HepG2 (cell line): ENCODE data around the gene NF2. TPM values are rescaled to one million over a fixed set of nuclear protein-coding genes. Genes with fewer than 3 reads are reported as not detected.

Experiments
- DMAP1 ChIP-seq: IDR thresholded peaks from 2 replicates; pipeline ENCODE4 v1.6.1; 2016
- KDM5A ChIP-seq: fragments of 200-600 bp; sonication (generic); IDR thresholded peaks from 2 replicates; pipeline ENCODE4 v1.7.0; 2018; ENCODE audit warnings: antibody characterized with exemption, mild to moderate bottlenecking, low read length, borderline replicate concordance
- ONECUT2 ChIP-seq: sonication (generic); formaldehyde crosslinking; IDR thresholded peaks from 2 replicates; pipeline ENCODE4 v1.4.0; 2020; ENCODE audit warnings: missing genetic modification reagents
- XBP1 ChIP-seq: sonication (generic); formaldehyde crosslinking; IDR thresholded peaks from 2 replicates; pipeline ENCODE4 v1.5.0; 2020; ENCODE audit warnings: missing genetic modification reagents
- ZMYM4 ChIP-seq: sonication (generic); formaldehyde crosslinking; IDR thresholded peaks from 2 replicates; pipeline ENCODE4 v1.8.1; 2023; ENCODE audit warnings: mild to moderate bottlenecking, missing genetic modification reagents
- ZNF878 ChIP-seq: sonication (generic); formaldehyde crosslinking; IDR thresholded peaks from 2 replicates; pipeline ENCODE4 v1.8.1; 2023; ENCODE audit warnings: mild to moderate bottlenecking, missing genetic modification reagents, moderate library complexity
- polyA plus RNA-seq, 8 experiments: library from polyadenylated mRNA; depleted of rRNA in 3 of 8; stranded (reverse) in 7 of 8; unstranded in 1 of 8; fragments of >200 nt; fragmentation: Illumina TruSeq in 4 of 8; extraction: Trizol in 4 of 8; gene quantifications; 2 replicates each; pipeline versions ENCODE4 v1.2.1 to v1.2.3, GENCODE V29; 2011 to 2016; ENCODE audit warnings: low read depth in 4 of 8, missing spikeins in 1 of 8, mixed read lengths in 1 of 8; ENCODE audit not compliant: insufficient read depth in 1 of 8
- total RNA-seq, 5 experiments: library from RNA; depleted of rRNA; stranded (reverse); fragments of >200 nt; fragmentation: Illumina TruSeq; extraction: Trizol; gene quantifications; 2 replicates each; pipeline ENCODE4 v1.2.3, GENCODE V29; 2016; ENCODE audit warnings: low read depth in 1 of 5
- TF ChIP-seq, protein P1 (sequence below), 2 experiments: fragments of 450-650 bp in 1 of 2; sonication (generic) in 1 of 2; formaldehyde crosslinking in 1 of 2; IDR thresholded peaks; 2 replicates each; pipeline versions ENCODE4 v1.6.1 to v1.8.0; 2016 to 2022; ENCODE audit warnings: antibody characterized with exemption in 1 of 2, mild to moderate bottlenecking in 1 of 2, missing genetic modification reagents in 1 of 2
- TF ChIP-seq, protein P2 (sequence below): sonication (generic); formaldehyde crosslinking; IDR thresholded peaks from 2 replicates; pipeline ENCODE4 v1.4.0; 2020; ENCODE audit warnings: missing genetic modification reagents
- TF ChIP-seq, protein P3 (sequence below), 2 experiments: sonication (generic) in 1 of 2; formaldehyde crosslinking in 1 of 2; IDR thresholded peaks; 2 replicates each; pipeline versions ENCODE4 v1.6.1 to v1.9.0; 2014 to 2022; ENCODE audit warnings: antibody characterized with exemption in 1 of 2, borderline replicate concordance in 1 of 2, inconsistent platforms in 1 of 2, low read depth in 1 of 2, missing genetic modification reagents in 1 of 2

Gene NF2
- total and polyA plus RNA-seq, 2 of the 13 experiments (the other 11 are each of a cell fraction or from before 2014, with no cell fraction given): 9.3 to 33.3 TPM

DNA sequence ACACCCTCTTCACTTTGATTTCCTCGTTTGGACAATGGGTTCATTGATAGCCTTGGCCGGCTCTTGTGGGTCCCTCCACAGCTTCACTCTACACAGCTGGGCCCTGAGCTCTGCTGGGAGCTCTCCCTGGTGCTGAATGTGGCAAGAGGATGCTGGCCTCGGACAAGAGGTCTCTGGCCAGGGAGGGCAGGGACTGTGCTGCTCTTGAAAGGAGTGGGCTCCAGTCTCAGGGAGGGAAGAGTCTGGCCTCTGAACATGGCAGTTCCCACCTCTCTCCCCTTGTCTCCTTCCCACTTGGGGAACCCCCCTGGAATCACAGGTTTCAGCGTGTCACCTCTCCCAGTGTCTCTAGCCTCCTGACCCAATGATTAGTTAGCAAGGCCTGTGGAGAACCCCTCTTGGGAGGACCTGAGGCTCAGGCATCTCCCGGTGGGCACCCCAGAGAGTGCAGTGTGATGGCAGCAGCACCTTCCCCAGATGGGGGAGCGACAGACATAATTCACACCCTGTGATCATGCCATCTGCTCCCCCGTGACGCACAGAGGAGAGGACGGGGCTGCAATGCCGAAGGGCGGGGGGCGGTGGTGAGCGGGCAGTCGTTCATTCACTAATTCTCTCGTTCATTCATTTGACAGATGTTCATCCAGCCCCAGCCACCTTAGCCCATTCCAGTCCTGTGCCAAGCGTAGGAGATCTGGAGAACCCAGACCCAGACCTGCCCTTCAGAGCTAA is 113.5 kb downstream of the NF2 start (continued):
- TF ChIP-seq, protein P1, sequence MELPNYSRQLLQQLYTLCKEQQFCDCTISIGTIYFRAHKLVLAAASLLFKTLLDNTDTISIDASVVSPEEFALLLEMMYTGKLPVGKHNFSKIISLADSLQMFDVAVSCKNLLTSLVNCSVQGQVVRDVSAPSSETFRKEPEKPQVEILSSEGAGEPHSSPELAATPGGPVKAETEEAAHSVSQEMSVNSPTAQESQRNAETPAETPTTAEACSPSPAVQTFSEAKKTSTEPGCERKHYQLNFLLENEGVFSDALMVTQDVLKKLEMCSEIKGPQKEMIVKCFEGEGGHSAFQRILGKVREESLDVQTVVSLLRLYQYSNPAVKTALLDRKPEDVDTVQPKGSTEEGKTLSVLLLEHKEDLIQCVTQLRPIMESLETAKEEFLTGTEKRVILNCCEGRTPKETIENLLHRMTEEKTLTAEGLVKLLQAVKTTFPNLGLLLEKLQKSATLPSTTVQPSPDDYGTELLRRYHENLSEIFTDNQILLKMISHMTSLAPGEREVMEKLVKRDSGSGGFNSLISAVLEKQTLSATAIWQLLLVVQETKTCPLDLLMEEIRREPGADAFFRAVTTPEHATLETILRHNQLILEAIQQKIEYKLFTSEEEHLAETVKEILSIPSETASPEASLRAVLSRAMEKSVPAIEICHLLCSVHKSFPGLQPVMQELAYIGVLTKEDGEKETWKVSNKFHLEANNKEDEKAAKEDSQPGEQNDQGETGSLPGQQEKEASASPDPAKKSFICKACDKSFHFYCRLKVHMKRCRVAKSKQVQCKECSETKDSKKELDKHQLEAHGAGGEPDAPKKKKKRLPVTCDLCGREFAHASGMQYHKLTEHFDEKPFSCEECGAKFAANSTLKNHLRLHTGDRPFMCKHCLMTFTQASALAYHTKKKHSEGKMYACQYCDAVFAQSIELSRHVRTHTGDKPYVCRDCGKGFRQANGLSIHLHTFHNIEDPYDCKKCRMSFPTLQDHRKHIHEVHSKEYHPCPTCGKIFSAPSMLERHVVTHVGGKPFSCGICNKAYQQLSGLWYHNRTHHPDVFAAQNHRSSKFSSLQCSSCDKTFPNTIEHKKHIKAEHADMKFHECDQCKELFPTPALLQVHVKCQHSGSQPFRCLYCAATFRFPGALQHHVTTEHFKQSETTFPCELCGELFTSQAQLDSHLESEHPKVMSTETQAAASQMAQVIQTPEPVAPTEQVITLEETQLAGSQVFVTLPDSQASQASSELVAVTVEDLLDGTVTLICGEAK (IDR thresholded peaks at IDR 0.05): no peak
- TF ChIP-seq, protein P1 (CRISPR knock-in tag; IDR thresholded peaks at IDR 0.05): no peak
- TF ChIP-seq DMAP1 (CRISPR knock-in tag): no peak
- TF ChIP-seq ZMYM4: 0 out of 2 replicates have a peak, but pooled peaks have one; percentile 36
- TF ChIP-seq, protein P2, sequence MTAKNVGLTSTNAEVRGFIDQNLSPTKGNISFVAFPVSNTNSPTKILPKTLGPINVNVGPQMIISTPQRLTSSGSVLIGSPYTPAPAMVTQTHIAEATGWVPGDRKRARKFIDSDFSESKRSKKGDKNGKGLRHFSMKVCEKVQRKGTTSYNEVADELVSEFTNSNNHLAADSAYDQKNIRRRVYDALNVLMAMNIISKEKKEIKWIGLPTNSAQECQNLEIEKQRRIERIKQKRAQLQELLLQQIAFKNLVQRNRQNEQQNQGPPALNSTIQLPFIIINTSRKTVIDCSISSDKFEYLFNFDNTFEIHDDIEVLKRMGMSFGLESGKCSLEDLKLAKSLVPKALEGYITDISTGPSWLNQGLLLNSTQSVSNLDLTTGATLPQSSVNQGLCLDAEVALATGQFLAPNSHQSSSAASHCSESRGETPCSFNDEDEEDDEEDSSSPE (CRISPR knock-in tag): peak; percentile 43; the same call in 1 of the 2 replicates
- peak; percentile 63; the same call in 1 of the 2 replicates for TF ChIP-seq ONECUT2
- TF ChIP-seq ZNF878 (CRISPR knock-in tag): peak; percentile 83; the same call in 1 of the 2 replicates
- no peak for TF ChIP-seq KDM5A
- TF ChIP-seq, protein P3, sequence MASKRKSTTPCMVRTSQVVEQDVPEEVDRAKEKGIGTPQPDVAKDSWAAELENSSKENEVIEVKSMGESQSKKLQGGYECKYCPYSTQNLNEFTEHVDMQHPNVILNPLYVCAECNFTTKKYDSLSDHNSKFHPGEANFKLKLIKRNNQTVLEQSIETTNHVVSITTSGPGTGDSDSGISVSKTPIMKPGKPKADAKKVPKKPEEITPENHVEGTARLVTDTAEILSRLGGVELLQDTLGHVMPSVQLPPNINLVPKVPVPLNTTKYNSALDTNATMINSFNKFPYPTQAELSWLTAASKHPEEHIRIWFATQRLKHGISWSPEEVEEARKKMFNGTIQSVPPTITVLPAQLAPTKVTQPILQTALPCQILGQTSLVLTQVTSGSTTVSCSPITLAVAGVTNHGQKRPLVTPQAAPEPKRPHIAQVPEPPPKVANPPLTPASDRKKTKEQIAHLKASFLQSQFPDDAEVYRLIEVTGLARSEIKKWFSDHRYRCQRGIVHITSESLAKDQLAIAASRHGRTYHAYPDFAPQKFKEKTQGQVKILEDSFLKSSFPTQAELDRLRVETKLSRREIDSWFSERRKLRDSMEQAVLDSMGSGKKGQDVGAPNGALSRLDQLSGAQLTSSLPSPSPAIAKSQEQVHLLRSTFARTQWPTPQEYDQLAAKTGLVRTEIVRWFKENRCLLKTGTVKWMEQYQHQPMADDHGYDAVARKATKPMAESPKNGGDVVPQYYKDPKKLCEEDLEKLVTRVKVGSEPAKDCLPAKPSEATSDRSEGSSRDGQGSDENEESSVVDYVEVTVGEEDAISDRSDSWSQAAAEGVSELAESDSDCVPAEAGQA (IDR thresholded peaks at IDR 0.05; ENCODE audit: low read depth): no peak
- TF ChIP-seq, protein P3 (CRISPR knock-in tag; IDR thresholded peaks at IDR 0.05; ENCODE audit: borderline replicate concordance): no peak
- peak; percentile 68; the same call in 1 of the 2 replicates for TF ChIP-seq XBP1
